HepG2 (cell line): ENCODE data around the gene ASIC3. TPM values are rescaled to one million over a fixed set of nuclear protein-coding genes. Genes with fewer than 3 reads are reported as not detected.

Experiments used
- ATAC-seq: fragments of 200-7000 bp; cut with Tn5 transposase; 3 replicates; pipeline ENCODE4 v1.9.1; 2020; ENCODE audit warnings: mild to moderate bottlenecking, moderate library complexity
- BruUV-seq: library from RNA; stranded (reverse); fragments of 400-500 nt; replicated peaks from 2 replicates; lab custom pipeline; 2021; lab: Mats Ljungman, UMichigan
- CTCF ChIA-PET: fragments of 300-600 bp; formaldehyde crosslinking; extraction: SDS; loops from one replicate; lab custom pipeline; 2021; ENCODE audit warnings: low total read pairs, inconsistent platforms, low intra/inter-chr PET ratio; lab: Yijun Ruan, JAX
- POLR2A ChIA-PET: fragments of 350-600 bp; sonication (Branson Sonifier 250); formaldehyde crosslinking; loops from one replicate; lab custom pipeline; 2020; ENCODE audit warnings: antibody characterized with exemption, inconsistent platforms; lab: Yijun Ruan, JAX
- DNase-seq: peaks from one replicate; pipeline ENCODE4 v3.0.0-alpha.2; 2015; ENCODE audit warnings: low spot score
- FAIRE-seq: peaks from 3 replicates; lab custom pipeline; 2011; peaks lifted over from hg19 to GRCh38; lab: Jason Lieb, UNC
- H2AFZ ChIP-seq: one replicate; pipeline ENCODE4 v1.6.1; 2011; ENCODE audit warnings: low read length, inconsistent platforms
- H3K27ac ChIP-seq: fragments of 300-600 bp; 3 replicates; pipeline ENCODE4 v1.8.0; 2011; ENCODE audit warnings: mixed run types, mild to moderate bottlenecking, mixed read lengths, low read length, inconsistent platforms; ENCODE audit not compliant: insufficient read depth; ENCODE audit errors: extremely low read length
- H3K27me3 ChIP-seq, 2 experiments: fragments of 200-600 bp in 1 of 2; 2 replicates in 1 of 2; 3 replicates in 1 of 2; pipeline versions ENCODE4 v1.6.0 to v1.8.0; 2011; ENCODE audit warnings: low read length in 2 of 2, mild to moderate bottlenecking in 2 of 2, moderate library complexity in 2 of 2, inconsistent platforms in 1 of 2; ENCODE audit not compliant: insufficient read depth in 2 of 2, control insufficient read depth in 1 of 2
- H3K36me3 ChIP-seq, 2 experiments: fragments of 200-600 bp in 1 of 2; replicated peaks in 1 of 2; 2 replicates in 1 of 2; 3 replicates in 1 of 2; pipeline versions ENCODE4 v1.5.1 to v1.8.0; 2011; ENCODE audit warnings: low read length in 2 of 2, inconsistent platforms in 1 of 2; ENCODE audit not compliant: insufficient read depth in 2 of 2, control insufficient read depth in 1 of 2
- H3K4me1 ChIP-seq: 2 replicates; pipeline ENCODE4 v1.5.1; 2012; ENCODE audit warnings: low read length, inconsistent platforms; ENCODE audit not compliant: insufficient read depth
- H3K4me2 ChIP-seq: 2 replicates; pipeline ENCODE4 v1.6.0; 2011; ENCODE audit warnings: low read depth, low read length, inconsistent platforms
- H3K4me3 ChIP-seq, 3 experiments: fragments of 200-600 bp in 1 of 3; sonication (generic), shearing (Covaris generic) in 1 of 3; replicated peaks in 1 of 3; 2 replicates each; pipeline ENCODE4 v1.5.1; 2011 to 2016; ENCODE audit warnings: low read length in 3 of 3, inconsistent platforms in 2 of 3, low read depth in 2 of 3, mild to moderate bottlenecking in 2 of 3, control low read depth in 1 of 3, mixed read lengths in 1 of 3; ENCODE audit not compliant: insufficient read depth in 1 of 3
- H3K79me2 ChIP-seq: one replicate; pipeline ENCODE4 v1.6.1; 2011; ENCODE audit warnings: low read length, inconsistent platforms; ENCODE audit not compliant: insufficient read depth
- H3K9ac ChIP-seq: 2 replicates; pipeline ENCODE4 v1.6.0; 2011; ENCODE audit warnings: mild to moderate bottlenecking, low read depth, low read length, inconsistent platforms; ENCODE audit not compliant: insufficient read depth
- H3K9me3 ChIP-seq: 2 replicates; pipeline ENCODE4 v1.5.1; 2012; ENCODE audit warnings: mild to moderate bottlenecking, low read length
- H4K20me1 ChIP-seq: 2 replicates; pipeline ENCODE4 v1.6.0; 2011; ENCODE audit warnings: inconsistent platforms, mild to moderate bottlenecking, low read length, moderate library complexity; ENCODE audit not compliant: insufficient read depth
- ERF ChIP-seq: IDR thresholded peaks from 2 replicates; pipeline ENCODE4 v1.6.1; 2018; ENCODE audit warnings: missing biosample characterization, missing genetic modification reagents
- HMGXB4 ChIP-seq, 2 experiments: sonication (generic) in 1 of 2; formaldehyde crosslinking in 1 of 2; IDR thresholded peaks; 2 replicates each; pipeline versions ENCODE4 v1.4.0 to v1.6.1; 2018 to 2020; ENCODE audit warnings: missing genetic modification reagents in 2 of 2, borderline replicate concordance in 1 of 2, low read depth in 1 of 2, mild to moderate bottlenecking in 1 of 2, missing biosample characterization in 1 of 2
- PHF8 ChIP-seq: sonication (generic); formaldehyde crosslinking; IDR thresholded peaks from 2 replicates; pipeline ENCODE4 v1.5.0; 2020; ENCODE audit warnings: missing genetic modification reagents
- RBAK ChIP-seq: sonication (generic); formaldehyde crosslinking; IDR thresholded peaks from 2 replicates; pipeline ENCODE4 v1.5.1; 2020; ENCODE audit warnings: mild to moderate bottlenecking, missing genetic modification reagents
- SP1 ChIP-seq, 2 experiments: fragments of 450-650 bp in 1 of 2; sonication (generic) in 1 of 2; formaldehyde crosslinking in 1 of 2; IDR thresholded peaks; 2 replicates each; pipeline versions ENCODE4 v1.4.0 to v1.6.1; 2016 to 2020; ENCODE audit warnings: missing genetic modification reagents in 1 of 2
- STAG1 ChIP-seq: sonication (generic); formaldehyde crosslinking; IDR thresholded peaks from 2 replicates; pipeline ENCODE4 v1.4.0; 2020; ENCODE audit warnings: missing genetic modification reagents
- ZBTB38 ChIP-seq: sonication (generic); formaldehyde crosslinking; IDR thresholded peaks from 2 replicates; pipeline ENCODE4 v1.5.1; 2020; ENCODE audit warnings: mild to moderate bottlenecking, missing genetic modification reagents
- ZFX ChIP-seq: sonication (generic); formaldehyde crosslinking; IDR thresholded peaks from 2 replicates; pipeline ENCODE4 v1.4.0; 2020; ENCODE audit warnings: mild to moderate bottlenecking, low read depth, missing genetic modification reagents, moderate library complexity
- ZFY ChIP-seq: sonication (generic); formaldehyde crosslinking; IDR thresholded peaks from 2 replicates; pipeline ENCODE4 v1.4.0; 2020; ENCODE audit warnings: missing genetic modification reagents
- ZNF557 ChIP-seq: sonication (generic); formaldehyde crosslinking; IDR thresholded peaks from 2 replicates; pipeline ENCODE4 v1.4.0; 2020; ENCODE audit warnings: missing genetic modification reagents
- ZNF687 ChIP-seq: sonication (generic); formaldehyde crosslinking; IDR thresholded peaks from 2 replicates; pipeline ENCODE4 v1.5.1; 2020; ENCODE audit warnings: mild to moderate bottlenecking, missing genetic modification reagents, moderate library complexity
- WGBS: methylation state at CpG from one replicate; pipeline ENCODE4 v1.1.6; 2017; ENCODE audit warnings: low lambda C conversion rate; 5-methylcytosine and 5-hydroxymethylcytosine counted together
- in situ Hi-C: cut with HindIII; loops from 2 replicates; pipeline ENCODE4 v1.10.0; 2017; ENCODE audit warnings: low pct_unique_long_range_greater_than_20kb; ENCODE audit not compliant: extremely low pct_ligation_motif_present
- intact Hi-C: fragments of 100-400 bp; cut with micrococcal nuclease; formaldehyde crosslinking; loops from one replicate; pipeline ENCODE4 v1.10.0; 2022; ENCODE audit not compliant: unreplicated experiment
- polyA plus RNA-seq, 8 experiments: library from polyadenylated mRNA; depleted of rRNA in 3 of 8; stranded (reverse) in 7 of 8; unstranded in 1 of 8; fragments of >200 nt; fragmentation: Illumina TruSeq in 4 of 8; extraction: Trizol in 4 of 8; gene quantifications; 2 replicates each; pipeline versions ENCODE4 v1.2.1 to v1.2.3, GENCODE V29; 2011 to 2016; ENCODE audit warnings: low read depth in 4 of 8, missing spikeins in 1 of 8, mixed read lengths in 1 of 8; ENCODE audit not compliant: insufficient read depth in 1 of 8
- total RNA-seq, 5 experiments: library from RNA; depleted of rRNA; stranded (reverse); fragments of >200 nt; fragmentation: Illumina TruSeq; extraction: Trizol; gene quantifications; 2 replicates each; pipeline ENCODE4 v1.2.3, GENCODE V29; 2016; ENCODE audit warnings: low read depth in 1 of 5

The ASIC3 gene
- total and polyA plus RNA-seq, 2 of the 13 experiments (the other 11 are each of a cell fraction or from before 2014, with no cell fraction given) = 0.51 TPM; not detected in 1

DNA sequence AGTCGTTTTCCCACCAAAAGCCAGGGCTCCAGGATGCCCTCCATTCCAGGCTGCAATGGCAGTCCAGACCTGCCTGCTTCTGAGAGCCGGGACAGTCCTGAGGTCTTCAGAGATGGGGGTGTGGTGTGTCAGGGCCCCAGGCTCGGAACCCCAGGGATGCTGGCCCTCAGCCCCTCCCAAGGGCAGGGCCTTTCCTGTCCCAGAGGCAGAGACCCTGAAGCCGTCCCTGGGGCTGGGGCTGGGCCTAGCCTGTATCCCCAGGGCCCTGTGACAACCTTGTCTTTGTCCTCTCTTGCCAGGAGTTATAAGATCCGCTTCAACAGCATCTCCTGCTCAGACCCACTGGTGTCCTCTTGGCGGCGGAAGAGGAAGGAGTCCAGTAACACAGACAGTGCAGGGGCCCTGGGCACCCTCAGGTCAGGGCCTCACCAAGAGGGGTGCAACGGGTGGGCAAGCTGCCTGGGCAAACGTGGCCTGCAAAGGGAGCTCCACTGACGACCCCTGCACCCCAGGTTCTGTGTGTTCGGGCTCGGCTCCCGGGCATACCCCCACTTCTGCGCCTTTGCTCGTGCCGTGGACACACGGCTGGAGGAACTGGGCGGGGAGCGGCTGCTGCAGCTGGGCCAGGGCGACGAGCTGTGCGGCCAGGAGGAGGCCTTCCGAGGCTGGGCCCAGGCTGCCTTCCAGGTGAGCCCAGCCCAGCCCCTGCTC is 41.6 kb upstream of the ASIC3 start:
- Histone ChIP-seq H3K27me3 (peaks cover 0 to 2% of the 10 kb centered on the region in 2 experiments; a peak in 2 of 5 replicates), H3K27ac (no peak overlapping the region), H3K4me1 (peaks cover 91% of the 10 kb centered on the region), H3K4me3 (peak overlapping the region in 2 of 3 experiments; percentile 6 to 48; a peak in 2 of 6 replicates), H3K79me2 (no peaks in the 10 kb centered on the region), H3K36me3 (no peaks in the 10 kb centered on the region), H3K4me2 (peak overlapping the region; percentile 98; the same call in 1 of the 2 replicates), H4K20me1 (no peaks in the 10 kb centered on the region), H2AFZ (no peak overlapping the region), H3K9me3 (no peaks in the 10 kb centered on the region), H3K9ac (0 out of 2 replicates have a peak overlapping the region, but pooled peaks have one; percentile 2)
- ATAC-seq = peak; percentile 5; the same call in 1 of the 3 replicates
- no peak for FAIRE-seq
- CTCF ChIA-PET = no interaction called here
- TF ChIP-seq ZFX (CRISPR knock-in tag) = peak; percentile 64
- peak; percentile 23; the same call in 1 of the 2 replicates for TF ChIP-seq ZFY (CRISPR knock-in tag)
- TF ChIP-seq PHF8 (CRISPR knock-in tag) = peak; percentile 23; the same call in 1 of the 2 replicates
- 0 out of 2 replicates have a peak, but pooled peaks have one; percentile 22 for TF ChIP-seq RBAK (CRISPR knock-in tag)
- TF ChIP-seq STAG1 (CRISPR knock-in tag) = no peak
- no peak for TF ChIP-seq ZNF557 (CRISPR knock-in tag)
- peak; percentile 62 for TF ChIP-seq ZNF687 (CRISPR knock-in tag)
- TF ChIP-seq ZBTB38 (CRISPR knock-in tag) = 0 out of 2 replicates have a peak, but pooled peaks have one; percentile 46
- no peak for TF ChIP-seq ERF (CRISPR knock-in tag)
- no peak for TF ChIP-seq SP1 (IDR thresholded peaks at IDR 0.05)
- no peak for TF ChIP-seq SP1 (CRISPR knock-in tag; IDR thresholded peaks at IDR 0.05)
- TF ChIP-seq HMGXB4 (CRISPR knock-in tag; IDR thresholded peaks at IDR 0.05; ENCODE audit: borderline replicate concordance in 1 of 2, low read depth in 1 of 2) = 0 out of 4 replicates have a peak, but pooled peaks of 1 of the 2 experiments have one; percentile 42
- intact Hi-C loops (no loop called here), in situ Hi-C loops (no loop called here)
- no TSS peak for BruUV-seq
- 60% methylated on average over 16 of the region's 23 CpGs for WGBS
- DNase-seq = no peak
- POLR2A ChIA-PET = interaction anchor here (4.2 kb wide), 1 partner anchor 56 kb away, joined by 29 read pairs; no protein-coding TSS in a partner anchor
